Inflammatory macrophage treated with lipopolysaccharide for 4 hours (primary cell): ENCODE data around the gene SELENOO.

Experiments
- DNase-seq: peaks from one replicate; pipeline ENCODE4 v3.0.0-alpha.2; 2020

SELENOO gene

GRCh38 chr22:50185375-50186087 is 15.3 kb upstream of the SELENOO start, which contains the start of gene TRABD:
Gene TRABD (plus strand): TSS chr22:50185913. CDS start chr22:50193061, 7,148 bp downstream.
- peak; percentile 91 for DNase-seq

GRCh38 chr22:50186181-50186714 is 14.6 kb upstream of the SELENOO start:
- DNase-seq, result no peak

- no peak for DNase-seq
Observed at GRCh38 chr22:50186761-50187523, 13.9 kb upstream of the SELENOO start.

- DNase-seq, result no peak
Observed at GRCh38 chr22:50188356-50188755, 12.5 kb upstream of the SELENOO start.

- no peak for DNase-seq
Observed at GRCh38 chr22:50189184-50189848, 11.5 kb upstream of the SELENOO start.

GRCh38 chr22:50189849-50190181 is 11.0 kb upstream of the SELENOO start:
- no peak for DNase-seq

- peak; percentile 81 for DNase-seq
Observed at GRCh38 chr22:50190182-50190940, 10.4 kb upstream of the SELENOO start.

- DNase-seq, result peak; percentile 82
Observed at GRCh38 chr22:50190941-50191741, 9.7 kb upstream of the SELENOO start.

- DNase-seq, result peak; percentile 30
Observed at GRCh38 chr22:50192436-50193204, 8.2 kb upstream of the SELENOO start.

GRCh38 chr22:50193621-50194020 is 7.2 kb upstream of the SELENOO start:
- no peak for DNase-seq

GRCh38 chr22:50194037-50194805 is 6.6 kb upstream of the SELENOO start:
- no peak for DNase-seq

GRCh38 chr22:50196256-50196655 is 4.6 kb upstream of the SELENOO start:
- no peak for DNase-seq

GRCh38 chr22:50197000-50197800 is 3.6 kb upstream of the SELENOO start:
- no peak for DNase-seq

- no peak for DNase-seq
Observed at GRCh38 chr22:50197856-50198623, 2.8 kb upstream of the SELENOO start.

GRCh38 chr22:50198624-50199017 is 2.2 kb upstream of the SELENOO start:
- no peak for DNase-seq

GRCh38 chr22:50199251-50199721 is 1.5 kb upstream of the SELENOO start:
- DNase-seq, result no peak

- no peak for DNase-seq
Observed at GRCh38 chr22:50199829-50200460, 866 bp upstream of the SELENOO start.
